ENCODE results near the gene THTPA. TPM values are rescaled to one million over a fixed set of nuclear protein-coding genes. Genes with fewer than 3 reads are reported as not detected.
"Not testable (repeated sequence)": the region's sequence is repeated elsewhere in the genome, so short reads cannot be mapped to it uniquely, and the experiment has no call there.

The THTPA gene
- total and polyA plus RNA-seq, 3 experiments from 2014 or later = 10.7 to 13.4 (median 13.4) TPM

DNA sequence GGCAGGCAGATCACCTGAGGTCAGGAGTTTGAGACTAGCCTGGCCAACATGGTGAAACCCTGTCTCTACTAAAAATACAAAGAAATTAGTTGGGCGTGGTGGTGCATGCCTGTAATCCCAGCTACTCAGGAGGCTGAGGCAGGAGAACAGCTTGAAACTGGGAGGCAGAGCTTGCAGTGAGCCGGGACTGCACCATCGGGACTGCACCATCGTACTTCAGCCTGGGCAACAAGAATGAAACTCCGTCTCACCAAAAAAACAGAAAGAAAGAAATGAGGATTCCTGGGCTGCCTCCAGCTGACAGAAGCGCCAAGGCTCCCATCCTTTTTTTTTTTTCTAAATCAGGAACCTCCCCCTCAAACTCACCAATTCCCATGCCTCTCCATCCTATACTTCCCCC is 19.2 kb upstream of the THTPA start:
- not testable (repeated sequence) for H3K9me3 ChIP-seq (ENCODE audit: low read length); H3K4me1 Mint-ChIP-seq; H3K36me3 Mint-ChIP-seq; H3K27ac ChIP-seq (ENCODE audit: low read depth, low read length); H3K36me3 ChIP-seq (ENCODE audit: insufficient read depth, low read length); DNase-seq; H3K4me3 ChIP-seq (ENCODE audit: low read length); H3K27ac Mint-ChIP-seq; H3K27me3 Mint-ChIP-seq; H3K27me3 ChIP-seq (ENCODE audit: insufficient read depth, low read length, poor library complexity, severe bottlenecking); H3K9me3 Mint-ChIP-seq; H3K4me3 Mint-ChIP-seq; H3K4me1 ChIP-seq (ENCODE audit: insufficient read depth, low read length)
- CTCF ChIA-PET = interaction anchor here (8.1 kb wide), 1 partner anchor 22 kb away, joined by 52 read pairs; no protein-coding TSS in a partner anchor
- POLR2A ChIA-PET = interaction anchor here (0.7 kb wide), 1 partner anchor 497 kb away, joined by 3 read pairs; no protein-coding TSS in a partner anchor

DNA sequence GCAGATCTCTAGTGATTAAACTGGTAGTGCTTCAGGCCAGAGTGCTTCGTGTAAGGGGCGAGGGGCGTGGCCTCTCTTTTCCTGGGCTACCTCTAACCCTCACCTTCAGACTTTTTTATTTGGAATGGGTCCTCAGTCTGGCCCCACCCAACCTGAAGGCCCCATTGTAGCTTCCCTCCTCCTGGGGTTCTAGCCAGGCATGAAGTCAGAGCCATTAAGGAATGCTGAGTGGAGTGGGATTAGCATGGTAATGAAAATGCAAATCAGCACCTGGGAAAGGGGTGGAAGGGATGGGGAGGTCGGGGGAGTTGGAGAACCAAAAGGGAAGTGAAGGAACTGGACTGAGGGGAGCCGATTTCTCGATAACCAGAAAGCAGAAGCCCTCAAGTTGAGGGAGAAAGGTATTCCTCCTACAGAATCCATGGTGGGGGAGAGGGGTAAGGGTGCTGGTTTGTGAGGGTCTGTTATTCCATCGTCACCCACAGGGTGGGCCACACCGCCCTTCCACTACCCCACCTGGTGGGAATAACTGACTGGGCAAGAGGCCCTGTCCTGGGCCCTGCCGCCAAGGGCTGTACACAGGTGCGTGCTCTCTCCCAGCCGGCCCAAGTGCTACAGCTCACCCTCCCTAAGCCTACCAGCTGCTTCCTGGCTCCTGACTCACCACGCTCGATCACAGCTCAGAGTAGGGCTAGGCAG is 18.6 kb upstream of the THTPA start:
- Mint-ChIP-seq H3K27me3 (peaks cover 3% of the 10 kb centered on the region in 2 donors), H3K9me3 (no peaks in the 10 kb centered on the region), H3K4me3 (no peak overlapping the region), H3K36me3 (peaks cover 0 to 2% (median 0%) of the 10 kb centered on the region in 3 donors), H3K27ac (peak overlapping the region in 1 of 8 donors; percentile 81), H3K4me1 (no peaks in the 10 kb centered on the region)
- ChIA-PET POLR2A (interaction anchor here (0.5 to 0.7 kb wide), 2 partner anchors 33 to 497 kb away, joined by 3 to 5 read pairs; no protein-coding TSS in a partner anchor), CTCF (interaction anchor here (1.2 to 8.1 kb wide), 3 partner anchors 22 to 58 kb away, joined by 3 to 52 read pairs (median 10); no protein-coding TSS in a partner anchor)
- Histone ChIP-seq H3K4me1 (ENCODE audit: insufficient read depth, low read length) (no peaks in the 10 kb centered on the region), H3K36me3 (ENCODE audit: insufficient read depth, low read length) (no peaks in the 10 kb centered on the region), H3K4me3 (ENCODE audit: low read length) (no peak overlapping the region), H3K27ac (ENCODE audit: low read depth, low read length) (no peak overlapping the region), H3K9me3 (ENCODE audit: low read length) (no peaks in the 10 kb centered on the region), H3K27me3 (ENCODE audit: insufficient read depth, low read length, poor library complexity, severe bottlenecking) (no peaks in the 10 kb centered on the region)
- DNase-seq = peak in 1 of 5 donors; percentile 14

DNA sequence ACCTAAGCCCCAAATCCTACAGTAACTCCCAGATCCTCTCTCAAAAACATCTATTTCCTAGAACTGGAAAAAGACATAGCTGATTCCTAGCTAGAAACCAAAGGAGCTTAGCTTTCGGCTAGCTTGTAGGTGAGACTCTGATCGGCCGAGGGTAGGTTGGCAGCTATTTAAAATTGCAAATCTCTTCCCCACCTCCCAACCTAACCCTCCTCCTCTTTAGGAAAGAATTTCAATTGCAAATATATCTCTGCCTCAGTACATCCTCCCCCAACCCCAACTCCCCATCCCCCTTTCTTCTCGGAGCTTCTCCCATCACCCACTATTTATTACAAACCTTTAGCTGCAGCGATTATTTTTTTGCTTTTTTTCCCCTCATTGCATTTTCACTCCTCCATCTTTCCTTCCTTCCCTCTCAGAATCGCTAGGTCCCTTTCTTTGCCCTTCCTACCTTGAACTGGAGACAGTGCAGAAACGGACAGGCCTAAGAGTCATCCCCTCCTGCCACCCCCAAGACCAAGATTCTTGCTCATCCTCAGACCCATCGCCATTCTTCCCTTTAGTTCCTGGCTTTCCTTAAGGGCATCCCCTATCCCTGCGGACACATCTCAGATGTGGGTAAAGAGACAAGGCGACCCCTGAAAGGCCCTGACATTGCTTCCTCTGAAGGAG is 17.9 kb upstream of the THTPA start:
- Mint-ChIP-seq H3K4me1 (no peaks in the 10 kb centered on the region), H3K36me3 (peaks cover 0 to 2% (median 0%) of the 10 kb centered on the region in 3 donors), H3K27me3 (peaks cover 3% of the 10 kb centered on the region in 2 donors), H3K9me3 (no peaks in the 10 kb centered on the region), H3K4me3 (no peak overlapping the region), H3K27ac (peak overlapping the region in 1 of 8 donors; percentile 81)
- H3K4me1 ChIP-seq (ENCODE audit: insufficient read depth, low read length) = no peaks in the 10 kb centered on the region
- no peaks in the 10 kb centered on the region for H3K9me3 ChIP-seq (ENCODE audit: low read length)
- no peaks in the 10 kb centered on the region for H3K27me3 ChIP-seq (ENCODE audit: insufficient read depth, low read length, poor library complexity, severe bottlenecking)
- no peak overlapping the region for H3K27ac ChIP-seq (ENCODE audit: low read depth, low read length)
- no peak overlapping the region for H3K4me3 ChIP-seq (ENCODE audit: low read length)
- no peak for DNase-seq
- H3K36me3 ChIP-seq (ENCODE audit: insufficient read depth, low read length) = no peaks in the 10 kb centered on the region
- ChIA-PET POLR2A (interaction anchor here (0.5 kb wide), 1 partner anchor 32 kb away, joined by 5 read pairs; no protein-coding TSS in a partner anchor), CTCF (interaction anchor here (1.2 to 8.1 kb wide), 3 partner anchors 21 to 59 kb away, joined by 3 to 52 read pairs (median 10); no protein-coding TSS in a partner anchor)

DNA sequence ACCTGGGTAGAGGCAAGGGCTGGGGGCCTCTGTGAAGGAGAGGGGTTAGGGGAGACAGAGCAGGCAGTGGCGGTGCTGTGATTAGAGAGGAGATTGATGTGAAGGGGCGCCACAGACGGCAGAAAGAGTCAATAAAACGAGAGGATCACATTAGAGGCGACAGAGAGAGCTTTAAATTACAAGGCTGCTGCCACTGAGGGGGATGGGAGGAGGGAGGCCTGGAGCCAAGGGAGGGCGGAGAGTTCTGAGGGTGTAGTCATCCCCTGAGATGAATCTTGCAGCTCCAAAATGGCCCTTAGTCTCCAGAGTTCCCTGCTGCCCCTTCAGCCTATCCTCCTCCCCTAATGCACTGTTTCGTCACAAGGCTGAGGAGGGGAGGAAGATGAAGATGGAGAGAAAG is 17.3 kb upstream of the THTPA start:
- POLR2A ChIA-PET = no interaction called here
- peak in 1 of 5 donors; percentile 17 for DNase-seq
- no peaks in the 10 kb centered on the region for H3K36me3 ChIP-seq (ENCODE audit: insufficient read depth, low read length)
- no peaks in the 10 kb centered on the region for H3K9me3 ChIP-seq (ENCODE audit: low read length)
- no peaks in the 10 kb centered on the region for H3K4me1 ChIP-seq (ENCODE audit: insufficient read depth, low read length)
- Mint-ChIP-seq H3K9me3 (no peaks in the 10 kb centered on the region), H3K4me3 (no peak overlapping the region), H3K27me3 (peaks cover 3% of the 10 kb centered on the region in 2 donors), H3K36me3 (peaks cover 0 to 2% (median 0%) of the 10 kb centered on the region in 3 donors), H3K27ac (no peak overlapping the region), H3K4me1 (no peaks in the 10 kb centered on the region)
- H3K4me3 ChIP-seq (ENCODE audit: low read length) = no peak overlapping the region
- CTCF ChIA-PET = interaction anchor here (2.3 to 8.1 kb wide), 3 partner anchors 8 to 60 kb away, joined by 10 to 52 read pairs (median 10); no protein-coding TSS in a partner anchor
- no peaks in the 10 kb centered on the region for H3K27me3 ChIP-seq (ENCODE audit: insufficient read depth, low read length, poor library complexity, severe bottlenecking)
- no peak overlapping the region for H3K27ac ChIP-seq (ENCODE audit: low read depth, low read length)

DNA sequence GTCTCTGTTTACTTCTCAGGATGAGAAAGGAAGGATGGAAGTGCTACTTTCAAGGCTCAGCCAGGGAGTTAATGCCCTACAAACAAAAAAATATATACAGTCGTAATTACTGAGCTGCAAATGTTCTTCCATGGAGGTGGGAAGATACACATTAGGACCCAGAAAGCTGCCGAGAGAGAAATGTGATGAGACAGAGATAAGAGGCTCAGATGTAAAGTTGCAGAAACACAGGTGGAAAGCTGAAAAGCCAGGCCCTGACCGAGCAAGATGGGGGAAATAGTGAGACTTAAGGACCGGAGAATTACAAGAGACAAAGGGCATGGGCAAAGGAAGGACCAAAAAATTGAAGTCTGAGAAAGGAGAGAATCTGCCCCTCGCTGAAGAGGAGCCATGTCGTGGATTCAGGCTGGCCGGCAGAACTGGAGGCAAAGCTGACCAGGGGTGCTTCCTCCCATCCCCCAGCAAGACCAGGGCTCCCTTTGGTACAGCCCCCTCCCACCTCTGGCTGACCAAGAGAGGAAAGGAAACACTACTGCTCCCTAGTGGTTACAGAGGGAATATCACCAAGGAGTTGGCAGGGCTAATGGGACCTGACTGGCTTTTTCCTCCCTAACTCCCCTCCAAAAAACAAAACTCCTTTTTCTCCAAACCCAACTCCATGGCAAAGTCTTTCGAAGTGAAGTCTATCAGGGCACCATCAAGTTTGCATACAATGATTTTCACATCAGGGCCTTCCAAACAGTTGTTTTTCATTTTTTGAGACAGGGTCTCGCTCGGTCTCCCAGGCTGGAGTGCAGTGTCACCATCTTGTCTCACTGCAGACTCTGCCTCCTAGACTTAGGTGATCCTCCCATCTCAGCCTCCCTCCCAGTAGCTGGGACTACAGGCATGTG is 16.6 kb upstream of the THTPA start:
- no peak overlapping the region for H3K27ac ChIP-seq (ENCODE audit: low read depth, low read length)
- H3K36me3 ChIP-seq (ENCODE audit: insufficient read depth, low read length) = no peaks in the 10 kb centered on the region
- Mint-ChIP-seq H3K27me3 (peaks cover 3% of the 10 kb centered on the region in 2 donors), H3K4me3 (no peak overlapping the region), H3K4me1 (no peaks in the 10 kb centered on the region), H3K9me3 (no peaks in the 10 kb centered on the region), H3K36me3 (peaks cover 0 to 2% (median 0%) of the 10 kb centered on the region in 3 donors), H3K27ac (no peak overlapping the region)
- no peaks in the 10 kb centered on the region for H3K27me3 ChIP-seq (ENCODE audit: insufficient read depth, low read length, poor library complexity, severe bottlenecking)
- H3K4me3 ChIP-seq (ENCODE audit: low read length) = no peak overlapping the region
- DNase-seq = peak in 3 of 5 donors; percentile 23 to 51 (median 42)
- H3K4me1 ChIP-seq (ENCODE audit: insufficient read depth, low read length) = no peaks in the 10 kb centered on the region
- CTCF ChIA-PET = interaction anchor here (2.3 to 8.1 kb wide), 3 partner anchors 9 to 60 kb away, joined by 10 to 52 read pairs (median 10); no protein-coding TSS in a partner anchor
- POLR2A ChIA-PET = no interaction called here
- H3K9me3 ChIP-seq (ENCODE audit: low read length) = no peaks in the 10 kb centered on the region

DNA sequence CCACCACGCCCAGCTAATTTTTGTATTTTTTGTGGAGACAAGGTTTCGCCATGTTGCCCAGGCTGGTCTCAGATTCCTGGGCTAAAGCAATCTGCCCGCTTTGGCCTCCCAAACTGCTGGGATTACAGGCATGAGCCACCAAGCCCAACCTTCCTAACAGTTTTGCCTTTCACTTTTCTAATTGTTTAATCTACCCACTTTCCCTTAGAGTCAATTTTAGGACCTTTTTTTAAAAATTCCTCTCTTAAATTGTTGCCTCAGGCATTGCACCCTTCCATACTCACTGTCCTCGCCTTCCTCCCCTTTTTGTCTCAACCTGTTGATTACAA is 16.0 kb upstream of the THTPA start:
- Histone ChIP-seq H3K4me3 (ENCODE audit: low read length) (no peak overlapping the region), H3K36me3 (ENCODE audit: insufficient read depth, low read length) (no peaks in the 10 kb centered on the region), H3K4me1 (ENCODE audit: insufficient read depth, low read length) (no peaks in the 10 kb centered on the region), H3K27ac (ENCODE audit: low read depth, low read length) (no peak overlapping the region), H3K27me3 (ENCODE audit: insufficient read depth, low read length, poor library complexity, severe bottlenecking) (no peaks in the 10 kb centered on the region), H3K9me3 (ENCODE audit: low read length) (no peaks in the 10 kb centered on the region)
- POLR2A ChIA-PET = no interaction called here
- CTCF ChIA-PET = interaction anchor here (2.3 to 8.1 kb wide), 3 partner anchors 9 to 61 kb away, joined by 10 to 52 read pairs (median 10); no protein-coding TSS in a partner anchor
- Mint-ChIP-seq H3K27me3 (peaks cover 3% of the 10 kb centered on the region in 2 donors), H3K4me3 (no peak overlapping the region), H3K4me1 (no peaks in the 10 kb centered on the region), H3K36me3 (peaks cover 0 to 2% (median 0%) of the 10 kb centered on the region in 3 donors), H3K27ac (no peak overlapping the region), H3K9me3 (no peaks in the 10 kb centered on the region)
- no peak for DNase-seq

DNA sequence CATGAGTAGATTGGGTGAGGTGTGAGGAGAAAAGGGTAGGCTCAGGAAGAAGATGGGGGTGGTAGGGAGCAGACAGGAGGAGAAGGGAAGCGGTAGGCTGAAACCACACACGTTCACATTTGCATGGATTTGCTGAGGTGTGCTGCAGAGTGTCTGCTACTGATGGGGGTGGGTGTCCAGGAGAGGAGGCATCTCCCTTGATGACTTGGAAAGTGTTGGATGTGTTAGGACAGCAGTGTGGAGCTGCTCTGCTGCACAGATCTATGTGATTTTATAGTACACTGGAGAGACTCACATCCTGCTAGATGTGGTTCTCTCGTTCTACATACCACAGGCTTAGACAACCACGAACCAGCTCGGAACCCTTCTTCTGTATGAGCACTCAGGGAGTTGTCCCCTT is 13.8 kb upstream of the THTPA start:
- Histone ChIP-seq H3K4me3 (ENCODE audit: low read length) (no peak overlapping the region), H3K36me3 (ENCODE audit: insufficient read depth, low read length) (no peaks in the 10 kb centered on the region), H3K4me1 (ENCODE audit: insufficient read depth, low read length) (no peaks in the 10 kb centered on the region), H3K27me3 (ENCODE audit: insufficient read depth, low read length, poor library complexity, severe bottlenecking) (no peaks in the 10 kb centered on the region), H3K9me3 (ENCODE audit: low read length) (no peaks in the 10 kb centered on the region), H3K27ac (ENCODE audit: low read depth, low read length) (no peak overlapping the region)
- no peak overlapping the region for H3K27ac Mint-ChIP-seq
- no peak overlapping the region for H3K4me3 Mint-ChIP-seq
- H3K27me3 Mint-ChIP-seq = peaks cover 3 to 4% of the 10 kb centered on the region in 2 donors
- H3K36me3 Mint-ChIP-seq = no peaks in the 10 kb centered on the region
- no peaks in the 10 kb centered on the region for H3K9me3 Mint-ChIP-seq
- no peaks in the 10 kb centered on the region for H3K4me1 Mint-ChIP-seq
- ChIA-PET POLR2A (no interaction called here), CTCF (interaction anchor here (0.7 to 8.1 kb wide), 3 partner anchors 17 to 64 kb away, joined by 3 to 52 read pairs (median 5); no protein-coding TSS in a partner anchor)
- no peak for DNase-seq
